ENCODE measurements around the gene FOXN1.

Gene FOXN1

DNA sequence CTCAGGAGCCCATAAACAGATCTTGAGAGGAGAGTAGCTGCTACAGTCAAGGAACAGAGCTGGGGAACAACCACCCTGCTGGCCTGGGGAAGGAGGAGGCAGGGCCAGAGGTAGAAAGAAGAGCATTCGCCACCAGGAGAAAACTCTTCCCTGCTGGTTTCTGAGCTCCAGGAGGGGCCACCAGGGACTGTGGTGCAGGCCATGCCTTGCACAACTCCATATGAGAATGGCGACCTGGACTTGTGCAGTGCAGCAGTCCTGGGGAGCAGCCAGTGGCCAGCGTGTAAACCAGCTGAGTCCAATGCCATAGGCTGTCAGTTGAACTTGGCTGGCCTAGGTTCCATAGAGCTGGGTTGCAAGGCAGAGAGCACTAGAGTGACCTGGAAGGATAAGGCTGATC, 21.1 kb upstream of the FOXN1 start:
- Mint-ChIP-seq H3K4me3 (no peak overlapping the region), H3K36me3 (no peaks in the 10 kb centered on the region), H3K9me3 (no peaks in the 10 kb centered on the region), H3K27me3 (peaks cover 10 to 17% of the 10 kb centered on the region in 2 donors), H3K27ac (no peak overlapping the region), H3K4me1 (peaks cover 6 to 8% of the 10 kb centered on the region in 2 donors)
- no peak for ATAC-seq (replicated peaks)
- no peak for DNase-seq

DNA sequence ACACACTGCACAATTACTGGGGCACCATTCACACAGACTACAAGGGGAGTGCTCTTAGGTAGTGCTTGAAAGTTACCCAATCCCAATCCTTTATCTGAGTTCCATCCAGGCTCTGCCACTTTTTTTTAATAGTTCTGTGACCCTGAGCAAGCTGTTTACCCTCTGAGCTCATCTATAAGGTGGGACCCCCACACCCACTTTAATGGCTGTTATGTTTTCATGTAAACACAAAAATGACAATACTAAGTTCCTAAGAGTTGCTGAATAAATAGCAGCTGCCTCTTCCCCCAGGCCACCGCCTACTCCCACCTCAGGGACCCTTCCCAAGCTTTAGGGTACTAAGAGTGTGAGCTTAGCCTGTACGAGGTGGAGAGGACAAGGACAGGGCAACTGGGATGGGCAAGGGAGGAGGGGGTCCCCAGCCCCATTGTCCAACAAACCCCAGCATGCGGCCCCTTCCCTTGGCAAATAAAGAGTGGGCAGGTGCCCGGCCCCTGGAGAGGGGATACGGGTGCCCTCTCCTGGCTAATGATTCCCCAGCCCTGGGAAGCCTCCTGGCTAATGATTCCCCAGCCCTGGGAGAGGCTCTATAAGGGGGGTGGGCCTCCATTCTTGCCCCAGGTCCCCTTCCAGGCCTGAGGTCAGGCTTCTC, 18.1 kb upstream of the FOXN1 start:
- DNase-seq (no peak), ATAC-seq (replicated peaks) (no peak)
- Mint-ChIP-seq H3K27ac (no peak overlapping the region), H3K36me3 (no peaks in the 10 kb centered on the region), H3K27me3 (peaks cover 10 to 16% of the 10 kb centered on the region in 2 donors), H3K4me3 (no peak overlapping the region), H3K4me1 (peaks cover 14 to 17% of the 10 kb centered on the region in 2 donors), H3K9me3 (no peaks in the 10 kb centered on the region)

DNA sequence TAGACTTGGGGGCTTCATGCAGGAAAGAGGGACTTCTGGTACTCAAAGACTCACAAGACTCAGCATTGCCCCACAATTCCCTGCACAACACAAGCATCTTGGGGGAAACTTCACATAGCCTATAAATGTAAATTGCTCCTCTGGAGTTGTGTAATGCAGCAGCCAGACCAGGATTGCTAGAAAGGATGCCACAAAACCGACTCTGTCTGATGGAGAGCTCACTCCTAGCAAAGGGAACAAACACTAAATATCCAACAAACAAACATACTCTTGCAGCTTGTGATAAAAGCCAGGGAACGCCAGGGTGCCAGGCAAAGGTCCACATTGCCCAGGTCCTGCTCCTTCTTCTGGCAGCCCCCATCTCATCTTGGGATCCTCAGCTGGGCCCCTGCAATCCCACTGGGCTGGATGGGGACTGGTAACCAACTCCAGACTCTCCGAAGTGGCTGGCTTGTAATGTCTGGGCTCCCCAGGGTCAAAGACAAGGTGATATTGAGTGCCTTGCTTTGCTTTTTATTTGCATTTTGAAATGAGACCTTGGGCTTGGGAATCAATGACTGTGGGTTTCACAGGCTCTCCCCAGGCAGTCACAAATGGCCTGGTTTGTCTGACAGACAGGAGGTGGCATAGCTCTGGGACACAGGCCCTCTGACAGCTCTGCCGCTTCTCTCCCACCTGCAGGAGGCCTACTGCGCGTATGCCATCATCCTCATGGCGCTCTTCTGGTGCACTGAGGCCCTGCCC, 17.4 kb upstream of the FOXN1 start:
- ATAC-seq (replicated peaks) (no peak), DNase-seq (no peak)
- Mint-ChIP-seq H3K27me3 (peaks cover 10 to 16% of the 10 kb centered on the region in 2 donors), H3K4me1 (peaks cover 16 to 24% of the 10 kb centered on the region in 2 donors), H3K9me3 (no peaks in the 10 kb centered on the region), H3K36me3 (no peaks in the 10 kb centered on the region), H3K4me3 (no peak overlapping the region), H3K27ac (no peak overlapping the region)

DNA sequence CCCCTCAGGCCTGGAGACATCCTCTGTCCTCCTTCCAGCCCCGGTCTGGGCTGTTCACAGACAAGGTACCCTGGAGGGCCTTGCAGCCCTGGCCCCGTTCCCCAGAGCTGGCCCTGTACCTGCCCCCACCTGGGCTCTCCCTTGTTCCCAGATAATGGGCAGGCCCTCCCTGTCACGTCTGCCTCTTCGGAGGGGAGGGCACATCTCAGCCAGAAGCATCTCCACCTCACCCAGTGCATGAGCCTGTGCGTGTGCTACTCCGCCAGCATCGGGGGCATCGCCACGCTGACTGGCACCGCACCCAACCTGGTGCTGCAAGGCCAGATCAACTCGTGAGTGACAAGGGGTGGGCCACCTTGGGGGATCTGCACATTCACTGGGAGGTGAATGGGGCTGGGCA, 14.9 kb upstream of the FOXN1 start:
- Mint-ChIP-seq H3K4me3 (no peak overlapping the region), H3K27ac (no peak overlapping the region), H3K4me1 (peaks cover 10 to 28% of the 10 kb centered on the region in 2 donors), H3K36me3 (no peaks in the 10 kb centered on the region), H3K9me3 (no peaks in the 10 kb centered on the region), H3K27me3 (peaks cover 1 to 13% of the 10 kb centered on the region in 2 donors)
- DNase-seq, result no peak
- ATAC-seq (replicated peaks), result no peak

DNA sequence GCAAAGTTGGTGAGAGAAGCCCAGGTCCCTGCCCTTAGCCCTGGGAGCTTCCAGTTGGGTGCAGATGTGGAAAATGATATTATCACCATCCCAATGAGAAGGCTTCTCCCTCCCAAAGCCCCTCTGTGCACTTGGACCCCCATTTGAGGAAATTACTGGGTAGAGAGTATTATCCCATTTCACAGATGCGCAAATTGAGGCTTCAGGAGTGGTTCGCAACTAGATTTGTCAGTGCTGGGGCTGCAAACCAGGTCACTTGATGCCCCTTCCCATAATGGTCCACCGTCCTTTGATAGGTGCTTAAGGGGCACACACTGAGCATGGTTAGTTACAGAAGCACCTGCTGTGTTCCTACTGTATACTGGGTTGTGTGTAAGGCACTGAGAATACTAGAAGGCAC, 14.3 kb upstream of the FOXN1 start:
- Mint-ChIP-seq H3K36me3 (no peaks in the 10 kb centered on the region), H3K4me3 (no peak overlapping the region)

DNA sequence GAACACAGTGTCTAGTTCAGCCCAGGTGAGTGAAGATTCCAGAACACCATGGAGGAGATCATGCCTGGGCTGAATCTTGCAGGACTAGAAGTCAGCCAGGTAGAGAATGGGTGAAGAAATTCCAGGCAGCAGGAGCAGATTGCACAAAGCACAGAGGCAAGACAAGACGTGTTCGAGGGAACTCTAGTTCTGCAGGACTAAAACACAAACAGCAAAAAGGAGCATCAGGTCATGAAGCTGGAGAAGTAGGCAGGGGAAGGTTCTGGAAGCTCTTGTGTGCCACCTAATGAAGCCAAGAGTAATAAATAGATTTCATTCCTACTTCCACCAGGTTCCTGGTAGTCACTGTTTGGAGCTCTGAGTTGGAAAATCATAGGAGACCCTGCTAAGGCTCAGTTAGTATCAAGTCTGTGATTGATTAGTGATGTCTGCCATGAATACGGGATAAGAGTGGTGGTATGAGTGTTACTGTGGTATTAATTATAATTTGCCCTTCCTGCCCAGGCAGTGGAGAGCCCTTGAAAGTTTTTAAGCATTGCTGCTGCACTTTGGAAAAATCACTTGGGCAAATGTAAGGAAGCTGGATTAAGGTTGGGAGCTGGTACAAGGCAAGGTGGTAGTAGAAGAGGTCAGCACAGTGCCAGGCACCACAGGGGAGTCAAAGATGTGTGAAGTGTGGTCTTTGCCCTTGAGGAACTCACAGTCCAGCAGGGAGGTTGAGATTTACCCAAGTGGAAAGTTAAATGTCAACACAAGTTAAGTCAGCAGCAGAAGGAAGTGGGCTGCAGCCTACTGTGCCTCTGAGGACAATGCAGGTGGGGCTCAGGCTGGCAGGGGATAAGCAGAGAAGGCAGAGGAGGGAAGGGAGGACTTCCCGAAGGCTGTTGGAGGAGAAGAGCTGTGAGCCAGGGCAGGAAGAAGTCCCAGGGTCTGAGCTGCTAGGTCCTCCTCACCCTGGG, 13.5 kb upstream of the FOXN1 start:
- DNase-seq (no peak), ATAC-seq (replicated peaks) (peak; percentile 74 to 80)
- H3K4me1 Mint-ChIP-seq, result peaks cover 10 to 28% of the 10 kb centered on the region in 2 donors
- peak overlapping the region; percentile 60 for H3K27ac Mint-ChIP-seq
- no peaks in the 10 kb centered on the region for H3K36me3 Mint-ChIP-seq
- no peak overlapping the region for H3K4me3 Mint-ChIP-seq
- H3K27me3 Mint-ChIP-seq, result peaks cover 3 to 16% of the 10 kb centered on the region in 2 donors
- H3K9me3 Mint-ChIP-seq, result no peaks in the 10 kb centered on the region

More for the DNA sequence above, 14.3 kb upstream of the FOXN1 start:
- Mint-ChIP-seq H3K27me3 (peaks cover 3 to 16% of the 10 kb centered on the region in 2 donors), H3K4me1 (peaks cover 10 to 28% of the 10 kb centered on the region in 2 donors), H3K27ac (no peak overlapping the region), H3K9me3 (no peaks in the 10 kb centered on the region)
- DNase-seq (no peak), ATAC-seq (replicated peaks) (no peak)

DNA sequence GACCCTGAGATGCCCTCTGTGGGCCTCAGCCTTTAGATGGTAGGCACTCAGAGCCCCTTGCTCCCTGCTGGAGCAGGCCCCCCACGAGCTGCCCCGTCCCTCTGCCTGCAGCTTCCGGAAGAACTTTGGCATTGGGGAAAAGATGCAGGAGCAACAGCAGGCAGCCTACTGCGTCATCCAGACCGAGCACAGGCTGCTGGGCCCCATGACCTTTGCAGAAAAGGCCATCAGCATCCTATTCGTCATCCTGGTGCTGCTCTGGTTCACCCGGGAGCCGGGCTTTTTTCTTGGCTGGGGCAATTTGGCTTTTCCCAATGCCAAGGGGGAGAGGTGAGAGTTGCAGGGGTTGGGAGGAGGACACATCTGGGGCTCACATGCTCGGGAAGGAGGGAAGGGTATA, 12.7 kb upstream of the FOXN1 start:
- Mint-ChIP-seq H3K9me3 (no peaks in the 10 kb centered on the region), H3K27ac (no peak overlapping the region)
- DNase-seq, result no peak

DNA sequence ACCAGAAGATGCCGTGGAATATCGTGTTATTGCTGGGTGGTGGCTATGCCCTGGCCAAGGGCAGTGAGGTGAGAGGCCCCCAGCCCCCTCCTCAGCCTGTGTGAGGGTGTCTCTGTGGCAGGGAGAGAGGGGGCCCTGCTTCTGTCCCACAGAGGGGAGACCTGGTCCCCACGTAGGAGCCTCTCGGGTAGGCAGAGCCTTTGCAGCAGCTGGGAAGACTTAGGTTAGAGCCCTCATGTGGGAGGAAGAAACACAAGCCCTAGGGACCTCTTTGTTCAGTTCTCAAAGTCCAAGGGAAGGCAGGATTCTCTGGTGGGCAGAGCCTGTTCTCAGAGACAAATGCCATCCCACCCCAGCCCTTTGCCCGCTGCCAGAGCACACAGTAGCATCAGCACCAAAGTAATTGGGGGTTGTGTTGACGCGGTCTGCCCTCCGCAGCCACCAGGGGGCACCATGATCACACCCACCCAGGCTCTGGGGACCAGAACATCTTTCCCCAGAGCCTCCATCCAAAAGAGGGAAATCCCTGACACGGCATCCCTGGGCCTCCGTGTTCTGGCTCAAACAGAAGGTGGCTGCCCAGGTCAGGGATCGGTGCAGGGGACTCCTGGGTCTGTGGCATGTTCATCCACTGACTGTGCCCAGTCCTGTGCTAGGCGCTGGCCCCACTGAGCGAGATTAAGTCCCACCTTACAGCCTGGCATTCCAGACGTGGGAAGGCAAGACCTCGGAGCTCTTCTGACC, 11.5 kb upstream of the FOXN1 start:
- ATAC-seq (replicated peaks), result peak; percentile 84 to 86
- no peak overlapping the region for H3K27ac Mint-ChIP-seq

More for the DNA sequence above, 12.7 kb upstream of the FOXN1 start:
- Mint-ChIP-seq H3K36me3 (no peaks in the 10 kb centered on the region), H3K4me1 (peaks cover 10 to 28% of the 10 kb centered on the region in 2 donors), H3K27me3 (peaks cover 3 to 16% of the 10 kb centered on the region in 2 donors), H3K4me3 (no peak overlapping the region)
- no peak for ATAC-seq (replicated peaks)

DNA sequence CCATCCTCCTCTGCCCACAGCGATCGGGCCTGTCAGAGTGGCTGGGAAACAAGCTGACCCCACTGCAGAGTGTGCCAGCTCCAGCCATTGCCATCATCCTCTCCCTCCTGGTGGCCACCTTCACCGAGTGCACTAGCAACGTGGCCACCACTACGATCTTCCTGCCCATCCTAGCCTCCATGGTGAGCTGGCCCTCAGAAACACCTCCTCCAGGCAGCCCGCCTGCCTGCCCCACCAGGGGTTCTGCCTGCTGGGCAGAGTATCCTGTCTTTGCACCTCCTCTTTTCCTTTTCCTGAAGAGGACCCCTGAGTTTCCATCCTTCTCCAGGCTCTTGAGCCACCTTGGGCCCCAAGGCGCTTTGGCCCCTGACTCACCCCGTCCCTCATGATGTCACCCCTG, 10.5 kb upstream of the FOXN1 start:
- Mint-ChIP-seq H3K9me3 (no peaks in the 10 kb centered on the region), H3K4me3 (no peak overlapping the region), H3K27me3 (peaks cover 3 to 16% of the 10 kb centered on the region in 2 donors), H3K36me3 (no peaks in the 10 kb centered on the region), H3K27ac (no peak overlapping the region), H3K4me1 (peaks cover 17 to 33% of the 10 kb centered on the region in 2 donors)
- DNase-seq (no peak), ATAC-seq (replicated peaks) (no peak)

More for the DNA sequence above, 11.5 kb upstream of the FOXN1 start:
- Mint-ChIP-seq H3K36me3 (no peaks in the 10 kb centered on the region), H3K9me3 (no peaks in the 10 kb centered on the region), H3K4me3 (no peak overlapping the region), H3K27me3 (peaks cover 3 to 16% of the 10 kb centered on the region in 2 donors), H3K4me1 (peaks cover 10 to 28% of the 10 kb centered on the region in 2 donors)
- DNase-seq, result peak; percentile 70

DNA sequence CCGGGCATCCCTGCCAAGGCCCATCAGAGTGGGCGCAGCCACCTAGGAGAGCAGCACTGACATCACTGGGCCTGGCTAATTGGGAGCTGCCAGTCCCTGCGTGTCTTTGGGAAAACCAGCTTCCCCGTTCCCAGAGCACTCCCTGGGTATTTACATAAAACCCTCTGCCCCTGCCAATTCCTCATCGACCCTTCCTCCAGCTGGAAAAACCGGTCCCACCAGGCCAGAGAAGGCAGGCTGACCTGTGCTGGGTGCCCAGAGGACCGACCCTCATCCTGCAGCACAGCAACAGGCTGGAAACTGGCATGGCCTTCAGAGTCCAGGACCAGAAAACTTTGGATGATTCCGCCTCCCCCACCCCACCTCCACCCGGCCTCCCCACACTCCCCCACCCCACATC, 8.2 kb upstream of the FOXN1 start:
- peaks cover 22 to 38% of the 10 kb centered on the region in 2 donors for H3K4me1 Mint-ChIP-seq
- ATAC-seq (replicated peaks), result no peak
- no peaks in the 10 kb centered on the region for H3K9me3 Mint-ChIP-seq
- DNase-seq, result no peak
- H3K27ac Mint-ChIP-seq, result no peak overlapping the region
- H3K27me3 Mint-ChIP-seq, result peaks cover 3 to 10% of the 10 kb centered on the region in 2 donors
- H3K36me3 Mint-ChIP-seq, result no peaks in the 10 kb centered on the region
- H3K4me3 Mint-ChIP-seq, result no peak overlapping the region

DNA sequence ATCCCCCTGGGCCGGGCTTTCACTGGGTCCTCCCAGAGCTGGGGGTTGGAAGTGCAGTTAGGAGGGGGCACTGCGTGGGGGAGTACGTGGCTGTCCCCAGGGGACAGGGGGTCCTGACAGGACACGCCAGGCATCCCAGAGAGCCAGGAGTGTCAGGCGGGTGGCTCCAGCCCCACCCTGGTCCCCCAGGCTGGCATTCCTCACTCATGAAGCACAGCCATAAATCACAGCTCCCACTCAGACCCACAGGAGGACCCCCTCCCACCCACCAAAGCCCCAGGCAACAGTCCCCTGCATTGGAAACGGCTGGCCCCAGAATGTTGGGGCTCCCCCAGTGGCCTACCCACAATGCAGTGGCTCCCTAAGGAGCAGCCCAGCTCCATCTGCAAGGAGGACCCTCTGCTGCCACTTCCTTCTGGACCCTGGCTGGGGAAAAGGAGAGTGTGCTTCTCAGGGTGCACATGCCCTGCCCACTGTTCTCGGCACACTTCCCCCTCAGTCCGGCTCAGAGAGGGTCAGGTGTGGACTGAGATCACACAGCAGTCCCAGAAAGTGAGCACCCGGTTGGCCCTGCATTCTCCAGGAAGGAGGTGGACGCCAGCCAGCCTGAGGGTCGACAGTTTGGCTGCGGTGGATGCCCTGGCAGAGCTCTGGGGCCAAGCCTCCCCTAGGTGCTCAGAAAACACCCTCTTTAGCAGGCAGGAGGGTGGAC, 7.3 kb upstream of the FOXN1 start:
- DNase-seq (no peak), ATAC-seq (replicated peaks) (no peak)
- H3K4me1 Mint-ChIP-seq, result peaks cover 19 to 31% of the 10 kb centered on the region in 2 donors
- no peak overlapping the region for H3K4me3 Mint-ChIP-seq
- H3K9me3 Mint-ChIP-seq, result no peaks in the 10 kb centered on the region
- H3K27ac Mint-ChIP-seq, result no peak overlapping the region
- peaks cover 3 to 10% of the 10 kb centered on the region in 2 donors for H3K27me3 Mint-ChIP-seq
- no peaks in the 10 kb centered on the region for H3K36me3 Mint-ChIP-seq

DNA sequence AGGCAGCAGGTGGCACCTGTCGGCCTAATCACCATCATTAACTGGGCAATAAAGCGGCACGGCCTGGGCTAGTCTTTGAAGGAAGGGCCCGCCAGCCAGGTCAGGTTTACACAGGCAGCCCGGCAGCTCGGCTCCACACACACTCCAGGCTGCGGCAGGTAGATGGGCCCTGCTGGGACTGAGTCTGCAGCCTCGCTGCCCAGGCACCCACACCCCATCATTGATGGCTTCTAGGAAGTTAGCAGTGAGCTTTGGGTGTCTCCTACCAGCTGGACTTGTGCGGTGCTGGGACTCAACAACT, 6.8 kb upstream of the FOXN1 start:
- ATAC-seq (replicated peaks) (no peak), DNase-seq (no peak)
- Mint-ChIP-seq H3K4me1 (peaks cover 19 to 25% of the 10 kb centered on the region in 2 donors), H3K27ac (no peak overlapping the region), H3K36me3 (no peaks in the 10 kb centered on the region), H3K27me3 (peaks cover 3 to 10% of the 10 kb centered on the region in 2 donors), H3K4me3 (no peak overlapping the region), H3K9me3 (no peaks in the 10 kb centered on the region)

DNA sequence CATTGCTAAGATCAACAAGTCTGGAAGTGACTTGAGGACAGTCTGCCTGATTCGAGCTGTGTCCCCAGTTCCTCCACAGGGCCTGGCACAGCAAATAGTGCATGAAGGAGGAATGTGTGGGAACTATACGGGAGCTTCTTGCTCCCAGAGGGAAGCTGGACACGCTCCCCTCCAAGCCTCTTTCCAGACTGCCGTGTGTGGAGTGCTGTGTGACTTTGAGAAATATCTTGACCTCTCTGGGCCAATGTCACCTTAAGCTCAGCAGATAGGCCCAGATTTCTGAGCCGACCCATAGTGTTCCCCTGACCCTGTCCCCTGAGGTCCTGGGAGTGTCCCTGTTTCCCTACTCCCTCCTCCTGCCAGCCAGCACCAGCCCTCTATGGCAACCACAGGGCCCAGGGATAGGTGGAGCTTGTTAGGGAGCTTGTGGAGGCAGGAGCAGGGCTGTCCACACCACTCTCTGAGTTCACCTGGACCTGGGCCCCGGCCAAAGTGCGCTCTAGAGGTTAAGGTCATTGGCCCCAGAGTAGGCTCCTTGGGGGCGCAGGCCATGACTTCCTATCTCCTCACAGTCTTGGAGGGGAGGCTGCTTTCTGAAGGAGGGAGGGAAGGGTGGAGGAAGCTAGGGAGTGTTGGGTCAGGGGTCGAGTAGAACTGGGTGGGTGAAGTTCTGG, 6.3 kb upstream of the FOXN1 start:
- Mint-ChIP-seq H3K36me3 (no peaks in the 10 kb centered on the region), H3K9me3 (no peaks in the 10 kb centered on the region), H3K4me3 (no peak overlapping the region), H3K27ac (no peak overlapping the region), H3K4me1 (peaks cover 19 to 20% of the 10 kb centered on the region in 2 donors), H3K27me3 (peaks cover 4 to 12% of the 10 kb centered on the region in 2 donors)
- DNase-seq, result no peak
- ATAC-seq (replicated peaks), result no peak
